Measurements from ENCODE around the gene MX1. TPM values are rescaled to one million over a fixed set of nuclear protein-coding genes. Genes with fewer than 3 reads are reported as not detected.

Gene MX1
- total and polyA plus RNA-seq, 2 experiments from 2014 or later, result 2.1 to 6.5 TPM

GRCh38 chr21:41445465-41445862, 19.4 kb downstream of the MX1 start:
- Histone ChIP-seq H4K20me1 (replicated peaks; ENCODE audit: insufficient read depth) (no peaks in the 10 kb centered on the region), H2AFZ (no peak overlapping the region), H3K79me2 (replicated peaks; ENCODE audit: insufficient read depth) (no peaks in the 10 kb centered on the region), H3K4me2 (no peak overlapping the region), H3K36me3 (ENCODE audit: insufficient read depth) (no peaks in the 10 kb centered on the region), H3K27me3 (ENCODE audit: insufficient read depth) (no peaks in the 10 kb centered on the region), H3K4me3 (no peak overlapping the region), H3F3A (replicated peaks; ENCODE audit: low read depth) (no peaks in the 10 kb centered on the region), H3K9me2 (ENCODE audit: insufficient read depth) (no peaks in the 10 kb centered on the region), H3K27ac (ENCODE audit: low read depth) (no peak overlapping the region), H3K4me1 (ENCODE audit: insufficient read depth) (no peaks in the 10 kb centered on the region)
- 0 out of 3 replicates have a peak, but pooled peaks cover 4% of the 10 kb centered on the region for H3K4me1 Mint-ChIP-seq
- ATAC-seq, result no peak
- TF ChIP-seq NANOG (IDR thresholded peaks at IDR 0.05; ENCODE audit: borderline replicate concordance), result no peak
- no peak for TF ChIP-seq EZH2phosphoT487 (IDR thresholded peaks at IDR 0.05; ENCODE audit: unreplicated experiment)
- no peak for TF ChIP-seq STAT1 (IDR thresholded peaks at IDR 0.05; ENCODE audit: unreplicated experiment)
- no peak for TF ChIP-seq CREB1 (CRISPR knock-in tag; IDR thresholded peaks at IDR 0.05; ENCODE audit: low read depth)
- no peak for TF ChIP-seq CTCF (conservative IDR thresholded peaks at IDR 0.05; ENCODE audit: low read depth in 2 of 2)
- TF ChIP-seq JUNB (IDR thresholded peaks at IDR 0.05; ENCODE audit: unreplicated experiment), result no peak
- TF ChIP-seq ZNF462 (CRISPR knock-in tag; IDR thresholded peaks at IDR 0.05), result no peak
- no peak for TF ChIP-seq ETS1 (IDR thresholded peaks at IDR 0.05)
- no peak for TF ChIP-seq POLR2AphosphoS5 (IDR thresholded peaks at IDR 0.05; ENCODE audit: low read depth)
- no peak for TF ChIP-seq REST (IDR thresholded peaks at IDR 0.05; ENCODE audit: unreplicated experiment)
- TF ChIP-seq EZH2 (IDR thresholded peaks at IDR 0.05; ENCODE audit: low read depth, unreplicated experiment), result no peak
- TF ChIP-seq ZNF114 (CRISPR knock-in tag; IDR thresholded peaks at IDR 0.05), result no peak
- no peak for TF ChIP-seq ZNF331 (CRISPR knock-in tag; IDR thresholded peaks at IDR 0.05; ENCODE audit: low read depth)
- no peak for DNase-seq (ENCODE audit: low spot score)
- H3K27ac Mint-ChIP-seq, result no peak overlapping the region
- peaks cover 4% of the 10 kb centered on the region for H3K27me3 Mint-ChIP-seq (ENCODE audit: insufficient read depth, low read depth, poor library complexity)
- no peaks in the 10 kb centered on the region for H3K9me3 Mint-ChIP-seq
- H3K4me3 Mint-ChIP-seq, result no peak overlapping the region
- peaks cover 8% of the 10 kb centered on the region; the same call in 2 of the 3 replicates for H3K36me3 Mint-ChIP-seq (ENCODE audit: low read depth)
